HEK293T (cell line): ENCODE results near the gene TMEM273.

Experiments
- BHLHE40 ChIP-seq: fragments of 450-650 bp; IDR thresholded peaks from 2 replicates; pipeline ENCODE4 v1.6.1; 2016; ENCODE audit warnings: mild to moderate bottlenecking, moderate library complexity, borderline replicate concordance
- ELF4 ChIP-seq: fragments of 450-650 bp; IDR thresholded peaks from 2 replicates; pipeline ENCODE4 v1.6.1; 2017; ENCODE audit warnings: antibody characterized with exemption
- FOXA1 ChIP-seq: fragments of 450-650 bp; IDR thresholded peaks from 2 replicates; pipeline ENCODE4 v1.6.1; 2016; ENCODE audit warnings: mild to moderate bottlenecking
- FOXK2 ChIP-seq: fragments of 450-650 bp; IDR thresholded peaks from 2 replicates; pipeline ENCODE4 v1.6.1; 2016; ENCODE audit warnings: mild to moderate bottlenecking
- FOXM1 ChIP-seq: fragments of 450-650 bp; IDR thresholded peaks from 2 replicates; pipeline ENCODE4 v1.6.1; 2017; ENCODE audit warnings: mild to moderate bottlenecking, borderline replicate concordance
- HDGF ChIP-seq: fragments of 450-650 bp; IDR thresholded peaks from 2 replicates; pipeline ENCODE4 v1.6.1; 2017; ENCODE audit warnings: antibody characterized with exemption, borderline replicate concordance
- NFRKB ChIP-seq: fragments of 450-650 bp; IDR thresholded peaks from 2 replicates; pipeline ENCODE4 v1.6.1; 2016; ENCODE audit warnings: mild to moderate bottlenecking, moderate library complexity
- SP1 ChIP-seq: fragments of 450-650 bp; IDR thresholded peaks from 2 replicates; pipeline ENCODE4 v1.6.1; 2017
- SUZ12 ChIP-seq: fragments of 450-650 bp; IDR thresholded peaks from 2 replicates; pipeline ENCODE4 v1.6.1; 2016; ENCODE audit warnings: mild to moderate bottlenecking
- TARDBP ChIP-seq: fragments of 450-650 bp; IDR thresholded peaks from 2 replicates; pipeline ENCODE4 v1.6.1; 2016
- ZNF384 ChIP-seq: fragments of 450-650 bp; IDR thresholded peaks from 2 replicates; pipeline ENCODE4 v1.6.1; 2016
- TF ChIP-seq, protein P1 (sequence below): fragments of 450-650 bp; IDR thresholded peaks from 2 replicates; pipeline ENCODE4 v1.6.1; 2016

DNA sequence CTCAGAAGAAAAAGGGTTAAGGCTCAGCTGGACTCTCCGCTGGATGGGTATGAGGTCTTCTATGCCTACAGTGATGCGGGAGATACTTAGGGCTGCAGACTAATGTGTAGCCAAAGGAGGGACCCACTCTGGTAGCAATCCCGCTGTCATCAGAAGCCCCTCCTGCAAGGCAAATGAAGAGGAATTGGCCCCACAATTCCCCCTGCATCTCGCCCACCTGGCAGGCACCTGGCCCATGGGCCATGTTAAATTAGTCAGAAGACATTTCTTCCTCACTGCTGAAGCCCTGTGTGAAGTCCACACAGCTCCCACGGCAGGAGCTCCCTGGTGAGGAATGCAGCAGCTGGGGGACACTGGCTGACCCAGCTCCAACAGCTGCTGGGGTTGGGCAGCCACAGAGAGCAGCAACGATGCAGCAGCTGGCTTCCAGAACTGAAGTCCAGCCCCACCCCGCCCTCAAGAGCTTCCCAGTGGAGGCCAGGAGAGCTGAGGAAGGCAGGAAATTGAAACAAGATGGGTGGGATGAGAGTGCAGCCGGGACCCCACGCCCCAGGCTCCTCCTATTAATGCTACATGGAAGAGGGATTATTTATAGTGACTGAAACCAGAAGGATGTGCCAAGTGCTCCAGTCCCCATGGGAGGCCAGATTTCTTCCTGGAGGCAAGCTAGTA, 78.4 kb downstream of the TMEM273 start:
- TF ChIP-seq SP1 (no peak), BHLHE40 (no peak), FOXK2 (no peak), ZNF384 (no peak), FOXM1 (no peak), FOXA1 (no peak), ELF4 (no peak), SUZ12 (no peak), HDGF (no peak), NFRKB (no peak), TARDBP (no peak)
- TF ChIP-seq, protein P1, sequence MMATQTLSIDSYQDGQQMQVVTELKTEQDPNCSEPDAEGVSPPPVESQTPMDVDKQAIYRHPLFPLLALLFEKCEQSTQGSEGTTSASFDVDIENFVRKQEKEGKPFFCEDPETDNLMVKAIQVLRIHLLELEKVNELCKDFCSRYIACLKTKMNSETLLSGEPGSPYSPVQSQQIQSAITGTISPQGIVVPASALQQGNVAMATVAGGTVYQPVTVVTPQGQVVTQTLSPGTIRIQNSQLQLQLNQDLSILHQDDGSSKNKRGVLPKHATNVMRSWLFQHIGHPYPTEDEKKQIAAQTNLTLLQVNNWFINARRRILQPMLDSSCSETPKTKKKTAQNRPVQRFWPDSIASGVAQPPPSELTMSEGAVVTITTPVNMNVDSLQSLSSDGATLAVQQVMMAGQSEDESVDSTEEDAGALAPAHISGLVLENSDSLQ: no peak
